ENCODE results near the gene LDLRAD2.

Gene LDLRAD2

DNA sequence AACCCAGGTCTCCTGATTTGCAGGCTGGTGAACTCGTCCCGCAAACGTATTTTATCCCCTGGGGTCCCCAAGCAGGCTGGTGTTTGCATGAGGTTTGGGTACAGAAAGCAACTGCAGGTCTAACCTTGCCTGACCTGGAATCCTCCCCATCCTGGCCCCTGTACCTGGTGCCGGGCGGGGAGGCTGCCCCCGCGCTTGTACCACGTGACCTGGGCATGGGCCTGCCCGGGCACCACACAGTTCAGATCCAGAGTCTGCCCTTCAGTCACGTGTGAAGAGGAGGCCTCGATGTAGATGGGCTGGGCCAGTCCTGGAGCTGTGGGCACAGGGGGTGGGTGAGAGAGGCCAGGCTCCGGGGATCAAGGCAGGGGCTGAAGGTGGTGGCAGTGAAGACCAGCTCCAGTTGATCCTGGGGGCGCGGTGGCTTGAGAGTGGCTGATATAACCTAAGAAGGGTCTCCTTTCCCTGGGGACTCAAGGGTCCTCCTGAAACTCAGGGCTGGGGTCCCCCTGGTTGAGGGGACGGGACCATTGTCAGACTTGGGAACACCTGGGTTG, 30.6 kb downstream of the LDLRAD2 start:
- no peaks in the 10 kb centered on the region for H4K20me1 ChIP-seq (ENCODE audit: insufficient read depth, low read length, poor library complexity, severe bottlenecking)
- TF ChIP-seq EZH2phosphoT487 (IDR thresholded peaks at IDR 0.05; ENCODE audit: borderline replicate concordance): no peak
- TF ChIP-seq, protein P1, sequence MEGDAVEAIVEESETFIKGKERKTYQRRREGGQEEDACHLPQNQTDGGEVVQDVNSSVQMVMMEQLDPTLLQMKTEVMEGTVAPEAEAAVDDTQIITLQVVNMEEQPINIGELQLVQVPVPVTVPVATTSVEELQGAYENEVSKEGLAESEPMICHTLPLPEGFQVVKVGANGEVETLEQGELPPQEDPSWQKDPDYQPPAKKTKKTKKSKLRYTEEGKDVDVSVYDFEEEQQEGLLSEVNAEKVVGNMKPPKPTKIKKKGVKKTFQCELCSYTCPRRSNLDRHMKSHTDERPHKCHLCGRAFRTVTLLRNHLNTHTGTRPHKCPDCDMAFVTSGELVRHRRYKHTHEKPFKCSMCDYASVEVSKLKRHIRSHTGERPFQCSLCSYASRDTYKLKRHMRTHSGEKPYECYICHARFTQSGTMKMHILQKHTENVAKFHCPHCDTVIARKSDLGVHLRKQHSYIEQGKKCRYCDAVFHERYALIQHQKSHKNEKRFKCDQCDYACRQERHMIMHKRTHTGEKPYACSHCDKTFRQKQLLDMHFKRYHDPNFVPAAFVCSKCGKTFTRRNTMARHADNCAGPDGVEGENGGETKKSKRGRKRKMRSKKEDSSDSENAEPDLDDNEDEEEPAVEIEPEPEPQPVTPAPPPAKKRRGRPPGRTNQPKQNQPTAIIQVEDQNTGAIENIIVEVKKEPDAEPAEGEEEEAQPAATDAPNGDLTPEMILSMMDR (conservative IDR thresholded peaks at IDR 0.05; ENCODE audit: low read length): no peak
- no peak overlapping the region for H3K4me3 ChIP-seq (ENCODE audit: low read length, poor library complexity, severe bottlenecking)
- no peaks in the 10 kb centered on the region for H3K4me1 ChIP-seq (ENCODE audit: insufficient read depth, low read length, poor library complexity, severe bottlenecking)
- no peaks in the 10 kb centered on the region for H3K9me3 ChIP-seq (ENCODE audit: insufficient read depth, low read depth, low read length)
- H2AFZ ChIP-seq (ENCODE audit: low read length): no peak overlapping the region
- H3K9me2 ChIP-seq (replicated peaks; ENCODE audit: low read depth, low read length): no peaks in the 10 kb centered on the region
- H3K27me3 ChIP-seq (ENCODE audit: insufficient read depth, low read length, poor library complexity, severe bottlenecking): no peaks in the 10 kb centered on the region
- H3F3A ChIP-seq (ENCODE audit: low read depth): no peaks in the 10 kb centered on the region
- H3K36me3 ChIP-seq (ENCODE audit: insufficient read depth, low read length): no peaks in the 10 kb centered on the region
- H3K79me2 ChIP-seq (ENCODE audit: insufficient read depth, low read length): no peaks in the 10 kb centered on the region
- no peak overlapping the region for H3K4me2 ChIP-seq (ENCODE audit: low read depth, low read length, poor library complexity, severe bottlenecking)
- no peak overlapping the region for H3K9ac ChIP-seq (ENCODE audit: low read depth, low read length, poor library complexity, severe bottlenecking)

DNA sequence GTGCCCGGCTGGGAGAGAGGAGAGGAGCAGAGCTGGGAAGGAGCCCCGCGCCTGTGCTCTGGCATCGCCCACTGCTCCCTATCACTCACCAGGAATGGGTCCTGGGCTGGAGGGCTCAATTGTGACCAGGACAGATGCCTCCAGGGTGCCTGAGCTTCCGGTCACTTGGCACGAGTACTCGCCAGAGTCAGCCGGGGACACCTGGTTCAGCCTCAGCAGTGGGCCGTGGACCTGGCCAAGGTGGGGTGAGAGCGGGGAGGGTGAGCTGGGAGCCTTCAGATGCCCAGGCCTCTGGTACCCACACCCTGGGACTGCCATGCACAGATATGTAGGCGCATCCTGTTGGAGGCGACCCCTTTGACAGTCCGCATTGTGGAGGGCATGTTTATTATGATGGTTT, 31.1 kb downstream of the LDLRAD2 start:
- Histone ChIP-seq H3K27me3 (ENCODE audit: insufficient read depth, low read length, poor library complexity, severe bottlenecking) (no peaks in the 10 kb centered on the region), H3K9me3 (ENCODE audit: insufficient read depth, low read depth, low read length) (no peaks in the 10 kb centered on the region), H3K36me3 (ENCODE audit: insufficient read depth, low read length) (no peaks in the 10 kb centered on the region), H3K4me2 (ENCODE audit: low read depth, low read length, poor library complexity, severe bottlenecking) (no peak overlapping the region), H3K4me1 (ENCODE audit: insufficient read depth, low read length, poor library complexity, severe bottlenecking) (no peaks in the 10 kb centered on the region), H3K4me3 (ENCODE audit: low read length, poor library complexity, severe bottlenecking) (no peak overlapping the region), H3K79me2 (ENCODE audit: insufficient read depth, low read length) (no peaks in the 10 kb centered on the region), H3F3A (ENCODE audit: low read depth) (no peaks in the 10 kb centered on the region), H2AFZ (ENCODE audit: low read length) (no peak overlapping the region), H3K9ac (ENCODE audit: low read depth, low read length, poor library complexity, severe bottlenecking) (no peak overlapping the region), H4K20me1 (ENCODE audit: insufficient read depth, low read length, poor library complexity, severe bottlenecking) (no peaks in the 10 kb centered on the region), H3K9me2 (replicated peaks; ENCODE audit: low read depth, low read length) (no peaks in the 10 kb centered on the region)
- TF ChIP-seq, protein P1 (conservative IDR thresholded peaks at IDR 0.05; ENCODE audit: low read length): no peak
- TF ChIP-seq EZH2phosphoT487 (IDR thresholded peaks at IDR 0.05; ENCODE audit: borderline replicate concordance): no peak

DNA sequence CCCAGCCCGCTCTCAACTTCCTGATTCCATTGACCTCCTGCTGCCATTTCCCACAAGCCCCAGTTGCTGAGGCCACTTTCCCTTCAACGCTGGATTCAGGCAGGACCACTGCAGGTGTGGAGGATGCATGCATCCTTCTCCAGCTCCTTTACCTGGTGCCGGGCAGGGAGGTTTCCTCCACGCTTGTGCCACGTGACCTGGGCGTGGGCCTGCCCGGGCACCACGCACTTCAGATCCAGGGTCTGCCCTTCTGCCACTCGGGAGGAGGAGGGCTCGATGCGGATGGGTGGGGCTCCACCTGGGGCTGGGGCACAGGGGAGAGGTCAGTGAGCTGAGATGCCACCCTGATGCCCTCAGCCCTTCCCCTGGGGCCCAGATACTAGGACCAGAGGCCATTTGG, 31.9 kb downstream of the LDLRAD2 start:
- Histone ChIP-seq H2AFZ (ENCODE audit: low read length) (no peak overlapping the region), H3K27me3 (ENCODE audit: insufficient read depth, low read length, poor library complexity, severe bottlenecking) (no peaks in the 10 kb centered on the region), H3K4me1 (ENCODE audit: insufficient read depth, low read length, poor library complexity, severe bottlenecking) (no peaks in the 10 kb centered on the region), H4K20me1 (ENCODE audit: insufficient read depth, low read length, poor library complexity, severe bottlenecking) (no peaks in the 10 kb centered on the region), H3K9me2 (replicated peaks; ENCODE audit: low read depth, low read length) (no peaks in the 10 kb centered on the region), H3K9ac (ENCODE audit: low read depth, low read length, poor library complexity, severe bottlenecking) (no peak overlapping the region), H3K9me3 (ENCODE audit: insufficient read depth, low read depth, low read length) (no peaks in the 10 kb centered on the region), H3K4me2 (ENCODE audit: low read depth, low read length, poor library complexity, severe bottlenecking) (no peak overlapping the region), H3K36me3 (ENCODE audit: insufficient read depth, low read length) (no peaks in the 10 kb centered on the region), H3K4me3 (ENCODE audit: low read length, poor library complexity, severe bottlenecking) (no peak overlapping the region), H3K79me2 (ENCODE audit: insufficient read depth, low read length) (no peaks in the 10 kb centered on the region), H3F3A (ENCODE audit: low read depth) (no peaks in the 10 kb centered on the region)
- TF ChIP-seq, protein P1 (conservative IDR thresholded peaks at IDR 0.05; ENCODE audit: low read length): no peak
- no peak for TF ChIP-seq EZH2phosphoT487 (IDR thresholded peaks at IDR 0.05; ENCODE audit: borderline replicate concordance)

Measured in Loucy (cell line).